HG02759 (cell line): ENCODE measurements around the gene EHMT1.

ENCODE experiments used
- ATAC-seq: cut with Tn5 transposase; IDR thresholded peaks from one replicate; pipeline ENCODE4 v1.9.1; 2021; ENCODE audit warnings: mild to moderate bottlenecking, moderate library complexity; ENCODE audit not compliant: unreplicated experiment

The EHMT1 gene

GRCh38 chr9:137690930-137691645 lies 72.3 kb downstream of the EHMT1 start:
- no peak for ATAC-seq

DNA sequence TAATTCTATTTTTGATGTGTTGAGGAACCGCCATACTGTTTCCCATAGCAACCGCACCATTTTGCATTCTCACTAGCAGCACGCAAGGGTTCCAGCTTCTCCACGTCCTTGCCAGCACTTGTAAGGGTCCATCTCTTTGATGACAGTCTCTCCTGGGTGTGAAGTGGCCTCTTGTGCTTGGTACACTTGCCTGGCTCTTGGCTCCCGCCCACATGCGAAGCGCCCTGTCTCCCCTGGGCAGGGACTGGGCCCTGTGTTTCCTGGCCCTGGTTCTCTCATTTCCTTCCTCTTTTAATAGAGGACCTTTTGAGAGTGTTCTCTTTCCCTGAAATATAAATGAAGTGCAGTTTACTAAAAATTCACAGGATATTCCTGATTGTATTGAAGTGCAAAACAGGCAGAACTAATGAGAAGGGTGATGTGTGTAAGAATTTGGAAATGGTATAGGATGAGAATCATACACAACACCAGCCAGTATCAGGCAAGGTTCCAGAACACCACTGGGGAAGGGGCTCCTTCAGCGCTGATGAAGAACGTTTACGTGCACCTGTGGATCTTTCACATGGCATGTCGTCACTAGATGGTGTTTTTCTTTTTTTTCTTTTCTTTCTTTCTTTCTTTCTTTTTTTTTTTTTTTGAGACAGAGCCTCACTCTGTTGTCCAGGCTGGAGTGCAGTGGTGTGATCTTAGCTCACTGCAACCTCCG lies 73.0 kb downstream of the EHMT1 start:
- no peak for ATAC-seq

GRCh38 chr9:137694236-137694959 lies 75.6 kb downstream of the EHMT1 start:
- no peak for ATAC-seq

DNA sequence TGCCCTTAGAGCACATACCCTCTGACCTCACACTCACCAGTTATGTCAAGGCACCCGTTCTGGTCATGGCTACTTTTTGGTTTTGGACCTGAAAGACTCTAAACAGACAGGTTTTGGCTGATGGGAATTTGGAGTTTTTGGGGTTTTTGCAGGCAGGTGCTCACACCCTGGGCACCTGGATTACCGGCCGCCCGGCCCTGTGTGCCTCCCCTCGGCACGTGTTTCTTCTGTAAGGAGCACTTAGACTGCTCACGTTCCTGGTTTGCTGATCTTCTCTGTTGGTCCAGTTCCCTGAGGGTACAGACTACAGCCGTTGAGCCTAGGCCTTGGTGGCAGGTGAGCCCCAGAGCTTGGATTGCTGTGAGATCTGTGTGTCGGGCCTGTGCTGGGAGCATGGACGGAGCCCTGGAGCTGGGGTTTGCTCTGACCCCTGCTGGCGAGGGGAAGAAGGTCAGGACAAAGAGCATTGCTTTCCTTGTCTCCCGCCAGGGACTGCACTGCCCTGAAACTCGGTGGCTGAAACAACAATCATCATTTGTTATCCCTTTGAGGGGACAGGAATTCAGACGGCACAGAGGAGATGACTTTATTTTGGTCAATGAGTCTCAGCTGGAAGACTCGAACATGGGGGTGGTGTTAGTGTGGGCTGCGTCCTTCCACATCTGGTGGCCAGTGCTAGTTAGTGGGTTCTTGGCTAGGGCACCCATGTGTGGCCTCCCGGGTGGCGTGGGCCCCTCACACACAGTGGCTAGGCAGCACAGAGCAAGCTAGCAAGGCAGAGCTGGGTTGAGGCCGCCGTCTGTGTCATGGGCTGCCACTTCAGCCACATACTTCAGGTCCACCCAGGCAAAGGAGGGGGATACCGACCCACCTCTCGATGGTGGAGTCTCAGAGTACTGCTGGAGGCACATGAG lies 76.4 kb downstream of the EHMT1 start:
- ATAC-seq = no peak

- no peak for ATAC-seq
Measured at GRCh38 chr9:137696136-137696925, 77.5 kb downstream of the EHMT1 start.

- ATAC-seq = no peak
Measured at GRCh38 chr9:137697193-137697592, 78.4 kb downstream of the EHMT1 start.

DNA sequence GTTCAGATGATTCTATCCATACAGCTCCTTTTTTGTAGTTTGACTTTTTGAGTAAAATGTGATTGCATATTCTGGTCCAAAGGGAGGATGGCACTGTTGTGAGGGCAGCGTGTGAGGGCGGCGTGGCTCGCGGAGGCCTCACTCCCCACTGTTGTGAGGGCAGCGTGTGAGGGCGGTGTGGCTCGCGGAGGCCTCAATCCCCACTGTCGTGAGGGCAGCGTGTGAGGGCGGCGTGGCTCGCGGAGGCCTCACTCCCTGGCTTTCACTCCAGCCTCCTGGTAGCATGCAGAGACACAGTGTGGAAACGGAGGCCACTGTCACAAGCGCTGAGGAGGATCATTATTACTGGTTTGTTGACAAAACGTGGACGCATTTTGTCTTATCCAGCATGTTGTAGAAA lies 79.0 kb downstream of the EHMT1 start:
- no peak for ATAC-seq

- no peak for ATAC-seq
Measured at GRCh38 chr9:137700911-137701310, 82.1 kb downstream of the EHMT1 start.

DNA sequence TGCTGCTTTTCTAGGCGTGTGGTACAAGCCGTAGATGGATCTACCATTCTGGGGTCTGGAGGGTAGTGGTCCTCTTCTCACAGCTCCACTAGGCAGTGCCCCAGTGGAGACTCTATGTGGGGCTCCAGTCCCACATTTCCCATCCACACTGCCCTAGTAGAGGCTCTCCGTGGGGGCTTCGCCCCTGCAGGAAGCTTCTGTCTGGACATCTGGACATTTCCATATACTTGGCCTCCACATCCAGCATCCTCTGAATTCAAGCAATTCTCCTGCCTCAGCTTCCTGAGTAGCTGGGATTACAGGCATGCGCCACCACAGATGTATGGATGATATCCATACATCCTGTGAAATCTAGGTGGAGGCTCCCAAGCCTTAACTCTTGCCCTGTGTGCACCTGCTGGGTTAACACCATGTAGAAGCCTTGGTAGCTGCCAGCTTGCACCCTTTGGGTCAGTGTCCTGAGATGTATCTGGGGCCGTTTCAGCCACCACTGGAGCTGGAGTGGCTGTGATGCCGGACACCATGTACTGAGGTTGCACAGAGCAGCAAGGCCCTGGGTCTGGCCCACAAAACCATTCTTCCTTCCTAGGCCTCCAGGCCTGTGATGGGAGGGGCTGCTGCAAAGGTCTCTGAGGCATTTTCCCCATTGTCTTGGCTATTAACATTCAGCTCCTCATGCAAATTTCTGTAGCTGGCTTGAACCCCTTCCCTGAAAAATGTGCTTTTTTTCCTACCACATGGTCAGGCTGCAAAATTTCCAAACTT lies 84.0 kb downstream of the EHMT1 start:
- no peak for ATAC-seq

GRCh38 chr9:137703842-137704508 lies 85.2 kb downstream of the EHMT1 start:
- ATAC-seq = no peak

GRCh38 chr9:137705443-137705863 lies 86.6 kb downstream of the EHMT1 start:
- peak; percentile 73 for ATAC-seq

GRCh38 chr9:137705906-137706305 lies 87.1 kb downstream of the EHMT1 start:
- peak; percentile 17 for ATAC-seq

DNA sequence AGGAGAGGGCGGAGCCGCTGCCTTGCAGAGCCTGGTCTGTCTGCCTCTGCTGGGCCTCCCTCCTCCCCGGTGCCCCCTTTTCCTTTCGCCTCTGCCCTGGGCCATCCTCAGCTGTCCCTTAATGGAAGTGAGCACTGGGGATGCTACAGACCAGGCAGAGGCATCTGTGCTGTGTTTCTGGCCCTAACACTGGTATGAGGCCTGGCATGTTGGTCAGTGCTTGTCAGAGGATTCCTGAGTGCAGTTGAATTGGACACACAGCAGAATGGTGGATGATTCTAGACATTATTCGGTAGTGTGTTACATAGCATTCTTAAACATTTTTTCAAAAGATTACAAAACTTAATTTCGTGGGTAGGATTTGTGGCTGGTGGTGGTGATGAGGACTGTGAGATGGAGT lies 88.6 kb downstream of the EHMT1 start:
- no peak for ATAC-seq

DNA sequence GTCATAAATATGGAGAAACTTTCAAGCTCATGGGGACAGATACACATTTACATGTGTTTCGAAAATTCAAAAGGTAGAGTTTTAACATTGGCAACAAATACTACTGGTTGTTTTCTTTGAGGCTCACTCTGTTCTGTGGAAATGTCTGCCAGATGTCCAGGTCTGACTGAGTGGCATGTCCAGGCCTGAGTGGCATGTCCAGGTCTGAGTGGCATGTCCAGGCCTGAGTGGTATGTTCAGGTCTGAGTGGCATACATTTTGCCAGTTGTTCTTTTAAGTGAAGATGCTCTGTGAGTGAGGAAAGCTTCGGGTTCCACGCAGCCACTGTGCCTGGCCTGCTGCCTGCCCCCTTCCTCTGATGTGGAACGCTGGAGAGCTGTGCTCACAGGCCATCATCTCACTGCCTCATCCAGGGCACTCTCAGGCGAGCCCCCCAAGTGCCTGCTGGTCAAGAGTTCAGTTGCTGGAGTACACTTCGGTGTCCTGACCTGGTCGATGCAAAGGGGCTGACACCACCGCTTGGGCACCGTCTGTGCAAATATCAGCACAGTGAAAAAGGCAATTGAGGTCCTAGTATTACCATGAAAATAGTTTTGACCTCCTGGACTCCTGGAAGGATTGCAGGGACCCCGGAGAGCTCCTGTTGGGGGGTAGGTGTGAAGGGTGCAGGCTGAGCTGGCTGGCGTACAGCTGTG lies 89.9 kb downstream of the EHMT1 start:
- no peak for ATAC-seq

DNA sequence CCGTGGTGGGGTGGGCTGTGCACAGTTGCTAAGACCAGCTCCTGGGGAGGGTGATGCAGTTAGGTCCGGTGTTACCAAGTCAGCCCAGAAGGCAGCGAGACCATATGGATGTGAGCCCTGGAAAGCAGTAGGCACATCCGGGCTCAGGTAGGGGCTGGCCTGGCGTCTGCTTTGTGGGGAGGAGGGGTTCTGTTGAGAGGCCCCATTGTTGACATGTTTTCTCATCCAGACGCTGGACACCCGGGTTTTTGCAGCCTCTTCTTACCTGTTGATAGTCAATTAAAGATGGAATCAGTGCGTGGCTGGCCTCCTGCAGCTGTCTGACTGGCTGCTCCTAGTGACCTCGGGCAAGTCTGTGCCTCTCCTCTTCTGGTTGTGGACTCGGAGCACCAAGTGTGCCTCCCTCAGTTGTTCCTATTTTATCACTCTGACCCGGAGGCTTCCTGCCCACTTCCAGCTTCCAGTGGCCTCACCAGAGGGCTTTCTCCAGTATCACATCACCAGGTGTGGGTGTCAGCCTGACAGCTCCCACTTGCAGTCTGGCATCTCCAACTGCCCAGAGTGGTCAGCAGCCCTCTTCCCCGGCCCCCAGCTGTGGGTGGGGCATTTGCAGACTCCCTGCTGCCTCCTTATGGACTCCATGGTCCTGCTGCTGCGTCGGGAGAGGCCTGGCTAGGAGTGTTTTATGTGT lies 90.8 kb downstream of the EHMT1 start:
- no peak for ATAC-seq

DNA sequence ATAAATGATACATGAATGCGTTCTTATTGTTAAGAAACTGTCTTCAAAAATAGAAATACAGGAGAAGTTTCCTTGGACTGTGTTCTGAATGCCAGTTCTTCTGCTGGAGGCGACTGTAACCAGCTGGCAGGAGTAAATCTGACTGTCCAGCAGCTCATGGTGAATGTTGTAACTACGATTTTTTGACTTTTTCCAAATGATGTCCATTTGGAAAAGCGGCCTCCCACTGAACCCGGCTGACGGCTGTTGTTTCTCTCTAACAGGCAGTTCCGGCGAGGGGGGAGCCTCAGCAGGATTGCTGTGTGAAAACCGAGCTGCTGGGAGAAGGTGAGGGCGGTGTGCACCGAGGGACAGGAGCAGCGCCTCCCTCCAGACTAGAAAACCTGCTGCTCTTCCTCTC lies 91.9 kb downstream of the EHMT1 start:
- ATAC-seq = no peak

DNA sequence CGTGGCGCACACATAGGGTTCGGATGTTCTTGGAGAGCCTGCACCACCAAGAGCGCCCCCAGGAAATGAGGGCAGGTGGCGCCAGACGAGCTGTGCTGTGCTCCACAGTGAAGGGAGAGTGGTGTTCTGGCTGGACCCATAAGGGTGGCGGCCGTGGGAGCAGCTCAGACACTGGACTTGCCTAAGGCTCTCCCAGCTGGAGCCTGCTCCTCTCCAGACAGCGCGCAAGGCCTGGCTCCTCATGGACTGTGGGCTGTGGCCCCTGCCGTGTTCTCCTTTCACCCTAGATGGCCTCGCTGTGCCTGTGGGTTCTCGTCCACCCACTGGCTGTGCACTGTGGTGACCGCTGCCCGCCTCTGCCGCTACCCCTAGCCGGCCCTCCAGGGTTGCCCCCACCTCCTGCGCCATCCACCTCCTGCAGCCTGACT lies 92.9 kb downstream of the EHMT1 start:
- ATAC-seq = no peak

- ATAC-seq = no peak
Measured at GRCh38 chr9:137715321-137715720, 96.5 kb downstream of the EHMT1 start.
